PC-3 (cell line): ENCODE data around the gene JAK3. TPM values are rescaled to one million over a fixed set of nuclear protein-coding genes. Genes with fewer than 3 reads are reported as not detected.

Source experiments
- ATAC-seq: fragments of 200-7000 bp; cut with Tn5 transposase; 2 replicates; pipeline ENCODE4 v1.9.1; 2020; ENCODE audit warnings: mild to moderate bottlenecking, moderate library complexity
- BruUV-seq: library from RNA; stranded (reverse); fragments of 400-500 nt; replicated peaks from 2 replicates; lab custom pipeline; 2021; lab: Mats Ljungman, UMichigan
- CTCF ChIA-PET: fragments of 300-600 bp; sonication (Branson Sonifier 250); formaldehyde crosslinking; loops from one replicate; lab custom pipeline; 2022; ENCODE audit warnings: antibody characterized with exemption; lab: Charles Lee
- POLR2A ChIA-PET: fragments of 300-600 bp; sonication (Branson Sonifier 250); formaldehyde crosslinking; loops from one replicate; lab custom pipeline; 2022; ENCODE audit warnings: antibody characterized with exemption; ENCODE audit not compliant: unreplicated experiment; lab: Charles Lee
- DNase-seq: peaks from one replicate; pipeline ENCODE4 v3.0.0-alpha.2; 2015
- H2AFZ ChIP-seq: fragments of 300-600 bp; sonication (generic); 2 replicates; pipeline ENCODE4 v1.6.0; 2016; ENCODE audit warnings: antibody characterized with exemption, low read length
- H3F3A ChIP-seq: fragments of 300-600 bp; sonication (generic); one replicate; pipeline ENCODE4 v1.6.0; 2017; ENCODE audit warnings: antibody characterized with exemption, low read length, control low read depth, mild to moderate bottlenecking; ENCODE audit not compliant: unreplicated experiment
- H3K27ac ChIP-seq: fragments of 300-600 bp; sonication (generic); 2 replicates; pipeline ENCODE4 v1.5.1; 2016; ENCODE audit warnings: mild to moderate bottlenecking, low read length
- H3K27me3 ChIP-seq: fragments of 300-600 bp; sonication (generic); 2 replicates; pipeline ENCODE4 v1.6.1; 2016; ENCODE audit warnings: low read length, mixed read lengths
- H3K36me3 ChIP-seq: fragments of 300-600 bp; sonication (generic); 2 replicates; pipeline ENCODE4 v1.6.1; 2016; ENCODE audit warnings: low read depth, mixed run types, low read length, mixed read lengths
- H3K4me1 ChIP-seq: fragments of 300-600 bp; sonication (generic); 2 replicates; pipeline ENCODE4 v1.5.1; 2016; ENCODE audit warnings: low read length; ENCODE audit not compliant: insufficient read depth
- H3K4me2 ChIP-seq: fragments of 300-600 bp; sonication (generic); 2 replicates; pipeline ENCODE4 v1.6.0; 2016; ENCODE audit warnings: low read length
- H3K4me3 ChIP-seq: fragments of 300-600 bp; sonication (generic); 2 replicates; pipeline ENCODE4 v1.5.1; 2016; ENCODE audit warnings: mild to moderate bottlenecking, low read length, mixed read lengths
- H3K79me2 ChIP-seq: fragments of 300-600 bp; sonication (generic); 2 replicates; pipeline ENCODE4 v1.6.1; 2017; ENCODE audit warnings: low read length, mixed read lengths
- H3K9ac ChIP-seq: fragments of 300-600 bp; sonication (generic); 2 replicates; pipeline ENCODE4 v1.6.0; 2016; ENCODE audit warnings: mild to moderate bottlenecking, low read length
- H3K9me2 ChIP-seq: fragments of 300-600 bp; sonication (generic); replicated peaks from 2 replicates; pipeline ENCODE4 v1.6.1; 2016; ENCODE audit warnings: mixed run types, low read length, mixed read lengths
- H3K9me3 ChIP-seq: fragments of 300-600 bp; sonication (generic); 2 replicates; pipeline ENCODE4 v1.6.1; 2016; ENCODE audit warnings: low read length, mixed read lengths
- H4K20me1 ChIP-seq: fragments of 300-600 bp; sonication (generic); 2 replicates; pipeline ENCODE4 v1.6.1; 2016; ENCODE audit warnings: low read length, mixed read lengths
- EZH2 ChIP-seq: fragments of 300-600 bp; sonication (generic); IDR thresholded peaks from one replicate; pipeline ENCODE4 v1.6.1; 2017; ENCODE audit warnings: antibody characterized with exemption, mild to moderate bottlenecking, low read length; ENCODE audit not compliant: unreplicated experiment
- EZH2phosphoT487 ChIP-seq: fragments of 300-600 bp; sonication (generic); IDR thresholded peaks from 2 replicates; pipeline ENCODE4 v1.6.1; 2018; ENCODE audit warnings: mild to moderate bottlenecking, antibody characterized with exemption, low read length, borderline replicate concordance
- intact Hi-C: fragments of 100-400 bp; cut with micrococcal nuclease; formaldehyde crosslinking; loops from 2 replicates; pipeline ENCODE4 v1.9.0; 2023
- total RNA-seq: library from RNA; depleted of rRNA; stranded (reverse); fragments of >200 nt; gene quantifications from 2 replicates; pipeline ENCODE4 v1.2.3, GENCODE V29; 2014
- TF ChIP-seq, protein P1 (sequence below): fragments of 300-600 bp; sonication (generic); conservative IDR thresholded peaks from 2 replicates; pipeline ENCODE4 v1.5.1; 2017; ENCODE audit warnings: antibody characterized with exemption, low read depth, mild to moderate bottlenecking, low read length

Gene JAK3
- total RNA-seq, 1 experiment from 2014 or later, result 1.5 TPM

DNA sequence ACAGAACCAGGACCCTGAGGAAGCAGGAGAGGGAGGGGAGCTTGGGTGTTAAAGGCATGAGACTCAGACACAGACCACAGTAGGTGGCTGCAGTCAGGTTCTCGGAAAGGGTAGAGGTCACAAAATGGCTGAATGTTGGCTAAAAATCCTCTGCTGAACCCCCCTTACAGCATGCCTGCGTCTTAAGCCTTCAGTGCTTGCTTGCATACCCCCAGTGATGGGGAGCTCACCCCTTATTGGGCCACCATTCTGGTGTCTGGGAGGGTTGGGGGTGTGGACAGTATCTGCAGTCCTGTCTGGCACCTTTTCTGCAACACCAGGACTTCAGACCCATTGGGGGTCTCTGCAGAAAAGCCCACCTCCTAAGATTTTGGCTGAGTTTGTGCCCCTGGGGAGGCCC lies 67.0 kb downstream of the JAK3 start:
- Histone ChIP-seq H3K9ac (no peak overlapping the region), H3K4me2 (no peak overlapping the region), H3K27ac (no peak overlapping the region), H3K36me3 (no peaks in the 10 kb centered on the region), H4K20me1 (no peaks in the 10 kb centered on the region), H3K4me3 (no peak overlapping the region), H3K79me2 (no peaks in the 10 kb centered on the region), H3K4me1 (peaks cover 23% of the 10 kb centered on the region), H2AFZ (no peak overlapping the region), H3K27me3 (no peaks in the 10 kb centered on the region), H3F3A (no peaks in the 10 kb centered on the region), H3K9me3 (no peaks in the 10 kb centered on the region), H3K9me2 (no peaks in the 10 kb centered on the region)
- DNase-seq (no peak), ATAC-seq (no peak)
- no TSS peak for BruUV-seq
- ChIA-PET POLR2A (no interaction called here), CTCF (no interaction called here)
- TF ChIP-seq EZH2phosphoT487 (no peak), EZH2 (no peak)
- TF ChIP-seq, protein P1, sequence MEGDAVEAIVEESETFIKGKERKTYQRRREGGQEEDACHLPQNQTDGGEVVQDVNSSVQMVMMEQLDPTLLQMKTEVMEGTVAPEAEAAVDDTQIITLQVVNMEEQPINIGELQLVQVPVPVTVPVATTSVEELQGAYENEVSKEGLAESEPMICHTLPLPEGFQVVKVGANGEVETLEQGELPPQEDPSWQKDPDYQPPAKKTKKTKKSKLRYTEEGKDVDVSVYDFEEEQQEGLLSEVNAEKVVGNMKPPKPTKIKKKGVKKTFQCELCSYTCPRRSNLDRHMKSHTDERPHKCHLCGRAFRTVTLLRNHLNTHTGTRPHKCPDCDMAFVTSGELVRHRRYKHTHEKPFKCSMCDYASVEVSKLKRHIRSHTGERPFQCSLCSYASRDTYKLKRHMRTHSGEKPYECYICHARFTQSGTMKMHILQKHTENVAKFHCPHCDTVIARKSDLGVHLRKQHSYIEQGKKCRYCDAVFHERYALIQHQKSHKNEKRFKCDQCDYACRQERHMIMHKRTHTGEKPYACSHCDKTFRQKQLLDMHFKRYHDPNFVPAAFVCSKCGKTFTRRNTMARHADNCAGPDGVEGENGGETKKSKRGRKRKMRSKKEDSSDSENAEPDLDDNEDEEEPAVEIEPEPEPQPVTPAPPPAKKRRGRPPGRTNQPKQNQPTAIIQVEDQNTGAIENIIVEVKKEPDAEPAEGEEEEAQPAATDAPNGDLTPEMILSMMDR, result no peak
- intact Hi-C loops, result no loop called here

DNA sequence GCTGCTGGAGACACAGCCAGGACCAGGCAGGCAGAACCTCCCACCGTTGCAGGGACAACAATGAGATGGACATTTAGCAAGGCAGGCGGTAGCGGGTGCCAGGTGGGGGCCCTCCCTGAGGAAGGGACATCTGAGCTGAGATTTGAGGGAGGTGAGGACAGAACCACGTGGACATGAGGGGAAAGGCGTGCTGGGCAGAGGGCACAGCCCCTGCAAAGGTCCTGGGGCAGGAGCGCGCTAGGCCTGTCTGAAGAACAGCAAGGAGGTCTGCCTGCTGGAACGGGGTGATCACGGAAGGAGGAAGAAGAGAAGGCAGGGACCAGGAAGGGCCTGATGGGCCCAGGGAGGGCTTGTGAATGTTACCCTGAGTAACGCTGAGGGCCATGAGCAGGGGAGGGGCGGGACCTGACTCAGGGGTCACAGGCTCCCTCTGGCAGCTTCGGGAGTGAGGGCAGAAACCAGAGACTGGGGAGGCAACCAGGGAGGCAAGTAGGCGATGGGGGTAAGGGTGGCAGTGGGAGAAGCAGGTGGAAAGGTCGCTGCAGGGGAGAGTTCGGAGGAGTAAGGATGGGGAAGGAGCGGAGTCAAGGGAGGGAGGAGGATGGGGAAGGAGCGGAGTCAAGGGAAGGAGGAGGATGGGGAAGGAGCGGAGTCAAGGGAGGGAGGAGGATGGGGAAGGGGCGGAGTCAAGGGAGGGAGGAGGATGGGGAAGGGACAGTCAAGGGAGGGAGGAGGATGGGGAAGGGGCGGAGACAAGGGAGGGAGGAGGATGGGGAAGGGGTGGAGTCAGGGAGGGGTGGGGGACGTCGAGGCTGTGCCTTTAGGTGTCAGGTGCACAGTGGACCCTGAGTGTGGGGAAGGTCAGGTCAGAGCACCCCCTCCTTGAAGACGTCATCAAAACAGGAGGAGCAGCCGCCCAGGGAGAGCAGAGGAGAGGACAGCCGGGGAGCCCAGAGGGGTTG lies 68.5 kb downstream of the JAK3 start:
- H4K20me1 ChIP-seq, result no peaks in the 10 kb centered on the region
- H2AFZ ChIP-seq, result peak overlapping the region; percentile 87
- no peaks in the 10 kb centered on the region for H3K9me3 ChIP-seq
- peak overlapping the region; percentile 68 for H3K9ac ChIP-seq
- peak overlapping the region; percentile 81 for H3K4me2 ChIP-seq
- no peaks in the 10 kb centered on the region for H3F3A ChIP-seq
- intact Hi-C loops, result loop anchor here (2.0 to 5.0 kb wide), 3 partner anchors 18 to 267 kb away; partner anchors contain the start of genes PGLS and RPL18A
- H3K27ac ChIP-seq, result peak overlapping the region; percentile 56
- H3K9me2 ChIP-seq, result no peaks in the 10 kb centered on the region
- H3K79me2 ChIP-seq, result no peaks in the 10 kb centered on the region
- H3K36me3 ChIP-seq, result no peaks in the 10 kb centered on the region
- BruUV-seq, result no TSS peak
- DNase-seq, result peak; percentile 84
- H3K4me3 ChIP-seq, result peak overlapping the region; percentile 62
- ChIA-PET CTCF (no interaction called here), POLR2A (no interaction called here)
- H3K27me3 ChIP-seq, result no peaks in the 10 kb centered on the region
- peak; percentile 16 for ATAC-seq
- TF ChIP-seq, protein P1, result no peak
- TF ChIP-seq EZH2phosphoT487, result no peak
- no peak for TF ChIP-seq EZH2
- H3K4me1 ChIP-seq, result peaks cover 23% of the 10 kb centered on the region
